ENCODE results near the gene TMC7.
A peak's percentile ranks its signal among the peaks of the same experiment; 100 is the strongest.

Gene TMC7

DNA sequence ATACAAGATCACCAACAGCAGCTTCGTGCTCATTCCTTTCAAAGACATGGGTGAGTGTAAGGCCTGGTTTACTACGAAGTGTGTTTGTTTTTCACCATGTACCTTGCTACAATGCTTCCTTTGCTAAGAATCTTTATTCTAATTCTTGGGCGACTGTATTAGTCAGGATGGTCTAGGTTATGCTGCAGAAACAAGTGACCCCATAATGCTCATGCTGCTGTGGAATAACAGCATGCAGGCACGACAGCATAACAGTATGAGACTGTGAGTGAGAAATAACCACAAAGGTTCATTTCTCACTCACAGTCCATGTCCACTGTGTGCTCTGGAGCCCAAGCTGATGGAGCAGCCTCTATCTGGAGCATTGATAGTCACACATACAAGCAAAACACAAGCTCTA is 38.0 kb downstream of the TMC7 start:
- Histone ChIP-seq H3K27ac (ENCODE audit: low read depth, low read length) (no peak overlapping the region), H3K36me3 (ENCODE audit: control insufficient read depth in 1 of 2, insufficient read depth in 2 of 2, low read length in 2 of 2) (peaks cover 0 to 13% of the 10 kb centered on the region in 2 donors), H3K9ac (ENCODE audit: low read depth in 1 of 2, low read length in 2 of 2) (no peak overlapping the region), H3K27me3 (ENCODE audit: control insufficient read depth in 1 of 2, insufficient read depth in 2 of 2, low read length in 2 of 2) (no peaks in the 10 kb centered on the region), H3K9me3 (ENCODE audit: control insufficient read depth in 1 of 2, low read length in 2 of 2) (no peaks in the 10 kb centered on the region), H3K4me1 (ENCODE audit: control insufficient read depth in 1 of 2, insufficient read depth in 2 of 2, low read length in 2 of 2) (no peaks in the 10 kb centered on the region), H3K4me3 (ENCODE audit: low read depth in 1 of 2, low read length in 2 of 2) (no peak overlapping the region)

DNA sequence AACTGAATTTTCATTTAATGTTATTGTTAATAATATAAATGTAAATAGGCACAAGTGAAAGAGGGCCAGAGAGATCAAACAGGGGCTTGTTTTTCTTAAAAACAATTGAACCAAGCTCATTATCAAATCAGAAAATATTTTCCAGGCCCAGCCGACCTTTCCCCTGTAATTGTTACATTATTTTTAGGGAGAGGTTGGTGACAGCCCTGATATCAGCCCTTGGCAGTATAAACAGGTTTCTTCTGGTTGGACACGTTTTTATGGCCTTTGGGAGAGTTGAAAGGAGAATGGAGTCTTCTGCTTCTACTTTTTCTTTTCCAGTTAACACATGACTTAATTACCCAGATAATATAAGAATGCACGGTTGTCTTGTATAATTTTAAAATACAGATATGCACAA is 43.7 kb downstream of the TMC7 start:
- Histone ChIP-seq H3K9me3 (ENCODE audit: control insufficient read depth in 1 of 2, low read length in 2 of 2) (no peaks in the 10 kb centered on the region), H3K36me3 (ENCODE audit: control insufficient read depth in 1 of 2, insufficient read depth in 2 of 2, low read length in 2 of 2) (peaks cover 3 to 5% of the 10 kb centered on the region in 2 donors), H3K27me3 (ENCODE audit: control insufficient read depth in 1 of 2, insufficient read depth in 2 of 2, low read length in 2 of 2) (no peaks in the 10 kb centered on the region), H3K27ac (ENCODE audit: low read depth, low read length) (peak overlapping the region; percentile 41), H3K9ac (ENCODE audit: low read depth in 1 of 2, low read length in 2 of 2) (no peak overlapping the region), H3K4me1 (ENCODE audit: control insufficient read depth in 1 of 2, insufficient read depth in 2 of 2, low read length in 2 of 2) (peaks cover 7 to 8% of the 10 kb centered on the region in 2 donors), H3K4me3 (ENCODE audit: low read depth in 1 of 2, low read length in 2 of 2) (no peak overlapping the region)

DNA sequence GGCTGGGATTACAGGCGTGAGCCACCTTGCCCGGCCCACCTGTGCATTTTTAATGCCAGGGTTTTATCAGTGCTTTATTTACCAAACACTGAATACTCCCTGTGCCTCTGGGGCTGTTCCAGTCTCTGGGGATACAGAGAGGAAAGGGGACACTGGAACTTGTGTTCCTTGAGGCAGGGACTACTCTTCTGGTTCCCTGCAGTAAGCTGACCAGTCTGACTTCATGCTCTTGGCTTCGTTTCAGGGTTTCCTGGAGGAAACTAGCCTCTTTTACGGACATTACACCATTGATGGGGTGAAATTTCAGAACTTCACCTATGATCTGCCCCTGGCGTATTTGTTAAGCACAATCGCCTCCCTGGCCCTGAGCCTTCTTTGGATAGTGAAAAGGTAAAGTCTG is 46.2 kb downstream of the TMC7 start:
- peaks cover 7 to 8% of the 10 kb centered on the region in 2 donors for H3K4me1 ChIP-seq (ENCODE audit: control insufficient read depth in 1 of 2, insufficient read depth in 2 of 2, low read length in 2 of 2)

GRCh38 chr16:19031738-19032137 is 48.0 kb downstream of the TMC7 start:
- peaks cover 7 to 8% of the 10 kb centered on the region in 2 donors for H3K4me1 ChIP-seq (ENCODE audit: control insufficient read depth in 1 of 2, insufficient read depth in 2 of 2, low read length in 2 of 2)
- H3K36me3 ChIP-seq (ENCODE audit: control insufficient read depth in 1 of 2, insufficient read depth in 2 of 2, low read length in 2 of 2), result peaks cover 5% of the 10 kb centered on the region in 2 donors
- H3K9me3 ChIP-seq (ENCODE audit: control insufficient read depth in 1 of 2, low read length in 2 of 2), result no peaks in the 10 kb centered on the region
- H3K27ac ChIP-seq (ENCODE audit: low read depth, low read length), result no peak overlapping the region
- H3K9ac ChIP-seq (ENCODE audit: low read depth in 1 of 2, low read length in 2 of 2), result no peak overlapping the region
- H3K4me3 ChIP-seq (ENCODE audit: low read depth in 1 of 2, low read length in 2 of 2), result no peak overlapping the region
- no peaks in the 10 kb centered on the region for H3K27me3 ChIP-seq (ENCODE audit: control insufficient read depth in 1 of 2, insufficient read depth in 2 of 2, low read length in 2 of 2)

More for the DNA sequence above, 46.2 kb downstream of the TMC7 start:
- Histone ChIP-seq H3K36me3 (ENCODE audit: control insufficient read depth in 1 of 2, insufficient read depth in 2 of 2, low read length in 2 of 2) (peaks cover 0 to 5% of the 10 kb centered on the region in 2 donors), H3K27ac (ENCODE audit: low read depth, low read length) (no peak overlapping the region), H3K9me3 (ENCODE audit: control insufficient read depth in 1 of 2, low read length in 2 of 2) (no peaks in the 10 kb centered on the region), H3K9ac (ENCODE audit: low read depth in 1 of 2, low read length in 2 of 2) (no peak overlapping the region), H3K27me3 (ENCODE audit: control insufficient read depth in 1 of 2, insufficient read depth in 2 of 2, low read length in 2 of 2) (no peaks in the 10 kb centered on the region), H3K4me3 (ENCODE audit: low read depth in 1 of 2, low read length in 2 of 2) (no peak overlapping the region)

GRCh38 chr16:19033761-19034160 is 50.0 kb downstream of the TMC7 start:
- H3K9me3 ChIP-seq (ENCODE audit: control insufficient read depth in 1 of 2, low read length in 2 of 2), result no peaks in the 10 kb centered on the region
- H3K9ac ChIP-seq (ENCODE audit: low read depth in 1 of 2, low read length in 2 of 2), result no peak overlapping the region
- H3K4me3 ChIP-seq (ENCODE audit: low read depth in 1 of 2, low read length in 2 of 2), result no peak overlapping the region
- H3K36me3 ChIP-seq (ENCODE audit: control insufficient read depth in 1 of 2, insufficient read depth in 2 of 2, low read length in 2 of 2), result peaks cover 5% of the 10 kb centered on the region in 2 donors
- no peak overlapping the region for H3K27ac ChIP-seq (ENCODE audit: low read depth, low read length)
- H3K27me3 ChIP-seq (ENCODE audit: control insufficient read depth in 1 of 2, insufficient read depth in 2 of 2, low read length in 2 of 2), result no peaks in the 10 kb centered on the region
- H3K4me1 ChIP-seq (ENCODE audit: control insufficient read depth in 1 of 2, insufficient read depth in 2 of 2, low read length in 2 of 2), result no peaks in the 10 kb centered on the region

GRCh38 chr16:19040400-19040799 is 56.7 kb downstream of the TMC7 start:
- Histone ChIP-seq H3K4me1 (ENCODE audit: control insufficient read depth in 1 of 2, insufficient read depth in 2 of 2, low read length in 2 of 2) (no peaks in the 10 kb centered on the region), H3K27ac (ENCODE audit: low read depth, low read length) (no peak overlapping the region), H3K9ac (ENCODE audit: low read depth in 1 of 2, low read length in 2 of 2) (no peak overlapping the region), H3K27me3 (ENCODE audit: control insufficient read depth in 1 of 2, insufficient read depth in 2 of 2, low read length in 2 of 2) (no peaks in the 10 kb centered on the region), H3K9me3 (ENCODE audit: control insufficient read depth in 1 of 2, low read length in 2 of 2) (no peaks in the 10 kb centered on the region), H3K4me3 (ENCODE audit: low read depth in 1 of 2, low read length in 2 of 2) (no peak overlapping the region), H3K36me3 (ENCODE audit: control insufficient read depth in 1 of 2, insufficient read depth in 2 of 2, low read length in 2 of 2) (peaks cover 11% of the 10 kb centered on the region in 2 donors)

- no peaks in the 10 kb centered on the region for H3K9me3 ChIP-seq (ENCODE audit: control insufficient read depth in 1 of 2, low read length in 2 of 2)
- H3K27ac ChIP-seq (ENCODE audit: low read depth, low read length), result no peak overlapping the region
- no peaks in the 10 kb centered on the region for H3K27me3 ChIP-seq (ENCODE audit: control insufficient read depth in 1 of 2, insufficient read depth in 2 of 2, low read length in 2 of 2)
- H3K4me3 ChIP-seq (ENCODE audit: low read depth in 1 of 2, low read length in 2 of 2), result no peak overlapping the region
- H3K36me3 ChIP-seq (ENCODE audit: control insufficient read depth in 1 of 2, insufficient read depth in 2 of 2, low read length in 2 of 2), result peaks cover 7 to 16% of the 10 kb centered on the region in 2 donors
- no peaks in the 10 kb centered on the region for H3K4me1 ChIP-seq (ENCODE audit: control insufficient read depth in 1 of 2, insufficient read depth in 2 of 2, low read length in 2 of 2)
- H3K9ac ChIP-seq (ENCODE audit: low read depth in 1 of 2, low read length in 2 of 2), result no peak overlapping the region
These were observed 61.0 kb downstream of the TMC7 start for GRCh38 chr16:19044769-19045168.

DNA sequence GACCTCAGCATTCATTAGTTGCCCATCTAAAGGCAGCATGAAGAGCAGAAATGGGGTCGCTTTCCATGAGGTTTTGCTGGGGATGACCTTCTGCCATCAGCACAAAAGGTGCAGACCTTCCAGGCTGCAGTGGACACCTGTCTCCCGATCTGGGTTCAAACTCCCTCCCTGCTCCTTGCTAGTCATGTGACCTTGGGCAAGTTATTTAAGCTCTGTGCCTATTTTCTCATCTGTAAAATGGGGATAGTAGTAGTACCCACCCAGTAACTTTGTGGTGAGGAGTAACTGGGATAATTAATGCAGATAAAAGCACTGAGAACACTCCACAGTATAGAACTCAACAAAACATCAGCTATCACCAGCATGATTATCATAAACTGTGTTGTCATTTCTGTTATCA is 62.3 kb downstream of the TMC7 start:
- no peaks in the 10 kb centered on the region for H3K4me1 ChIP-seq (ENCODE audit: control insufficient read depth in 1 of 2, insufficient read depth in 2 of 2, low read length in 2 of 2)
- no peaks in the 10 kb centered on the region for H3K27me3 ChIP-seq (ENCODE audit: control insufficient read depth in 1 of 2, insufficient read depth in 2 of 2, low read length in 2 of 2)
- peaks cover 0 to 9% of the 10 kb centered on the region in 2 donors for H3K36me3 ChIP-seq (ENCODE audit: control insufficient read depth in 1 of 2, insufficient read depth in 2 of 2, low read length in 2 of 2)
- H3K9ac ChIP-seq (ENCODE audit: low read depth in 1 of 2, low read length in 2 of 2), result no peak overlapping the region
- no peaks in the 10 kb centered on the region for H3K9me3 ChIP-seq (ENCODE audit: control insufficient read depth in 1 of 2, low read length in 2 of 2)
- no peak overlapping the region for H3K4me3 ChIP-seq (ENCODE audit: low read depth in 1 of 2, low read length in 2 of 2)
- H3K27ac ChIP-seq (ENCODE audit: low read depth, low read length), result no peak overlapping the region

DNA sequence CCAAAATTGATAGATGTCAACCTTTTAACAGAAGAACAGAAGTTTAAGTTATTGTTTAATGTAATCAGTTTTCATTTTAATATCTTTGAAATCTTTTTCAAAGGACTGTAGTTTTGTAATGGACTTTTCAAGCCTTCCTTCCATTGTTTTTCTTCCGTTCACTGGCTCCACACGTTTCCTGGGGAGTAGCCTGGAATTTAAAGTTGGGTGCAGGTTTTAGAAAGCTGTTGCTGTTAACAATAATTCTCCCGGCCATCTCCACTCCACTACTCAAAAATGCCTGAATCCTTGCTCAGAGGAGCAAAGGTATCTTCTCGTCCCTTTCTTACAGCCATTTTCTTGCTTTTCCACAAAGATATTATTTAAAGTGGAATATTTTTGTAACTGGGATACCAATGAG is 79.0 kb downstream of the TMC7 start:
- Histone ChIP-seq H3K9me3 (ENCODE audit: control insufficient read depth in 1 of 2, low read length in 2 of 2) (no peaks in the 10 kb centered on the region), H3K36me3 (ENCODE audit: control insufficient read depth in 1 of 2, insufficient read depth in 2 of 2, low read length in 2 of 2) (peaks cover 0 to 8% of the 10 kb centered on the region in 2 donors), H3K27ac (ENCODE audit: low read depth, low read length) (no peak overlapping the region), H3K27me3 (ENCODE audit: control insufficient read depth in 1 of 2, insufficient read depth in 2 of 2, low read length in 2 of 2) (no peaks in the 10 kb centered on the region), H3K9ac (ENCODE audit: low read depth in 1 of 2, low read length in 2 of 2) (no peak overlapping the region), H3K4me1 (ENCODE audit: control insufficient read depth in 1 of 2, insufficient read depth in 2 of 2, low read length in 2 of 2) (no peaks in the 10 kb centered on the region), H3K4me3 (ENCODE audit: low read depth in 1 of 2, low read length in 2 of 2) (no peak overlapping the region)

- Histone ChIP-seq H3K4me3 (ENCODE audit: low read depth in 1 of 2, low read length in 2 of 2) (peak overlapping the region; percentile 88 to 92), H3K9me3 (ENCODE audit: control insufficient read depth in 1 of 2, low read length in 2 of 2) (no peaks in the 10 kb centered on the region), H3K27ac (ENCODE audit: low read depth, low read length) (peak overlapping the region; percentile 66), H3K4me1 (ENCODE audit: control insufficient read depth in 1 of 2, insufficient read depth in 2 of 2, low read length in 2 of 2) (peaks cover 0 to 10% of the 10 kb centered on the region in 2 donors), H3K27me3 (ENCODE audit: control insufficient read depth in 1 of 2, insufficient read depth in 2 of 2, low read length in 2 of 2) (no peaks in the 10 kb centered on the region), H3K36me3 (ENCODE audit: control insufficient read depth in 1 of 2, insufficient read depth in 2 of 2, low read length in 2 of 2) (peaks cover 3 to 8% of the 10 kb centered on the region in 2 donors), H3K9ac (ENCODE audit: low read depth in 1 of 2, low read length in 2 of 2) (peak overlapping the region; percentile 22 to 96)
These were observed 83.2 kb downstream of the TMC7 start for GRCh38 chr16:19066988-19067348.

Measured in duodenal mucosa (tissue), 2 donors.